H9 (cell line): ENCODE measurements around the gene MAPKAP1. TPM values are rescaled to one million over a fixed set of nuclear protein-coding genes. Genes with fewer than 3 reads are reported as not detected.

Experiments used
- DNase-seq: peaks from one replicate; pipeline ENCODE4 v3.0.0-alpha.2; 2017
- H2AFZ ChIP-seq: one replicate; pipeline ENCODE4 v1.6.1; 2013; ENCODE audit warnings: mild to moderate bottlenecking, low read length, control low read depth, moderate library complexity
- H2AK5ac ChIP-seq: 2 replicates; pipeline ENCODE4 v1.6.1; 2013; ENCODE audit warnings: low read length, control low read depth, mixed read lengths; ENCODE audit not compliant: insufficient read length
- H2BK120ac ChIP-seq: one replicate; pipeline ENCODE4 v1.6.1; 2013; ENCODE audit warnings: low read depth, mild to moderate bottlenecking, low read length, control low read depth, inconsistent platforms; ENCODE audit not compliant: poor library complexity, severe bottlenecking
- H2BK12ac ChIP-seq: 2 replicates; pipeline ENCODE4 v1.6.1; 2013; ENCODE audit warnings: low read length, control low read depth, mixed read lengths, low read depth; ENCODE audit not compliant: insufficient read length
- H2BK15ac ChIP-seq: 2 replicates; pipeline ENCODE4 v1.6.1; 2013; ENCODE audit warnings: low read depth, low read length, control low read depth
- H2BK20ac ChIP-seq: one replicate; pipeline ENCODE4 v1.6.1; 2013; ENCODE audit warnings: low read depth, mild to moderate bottlenecking, low read length, control low read depth, inconsistent platforms; ENCODE audit not compliant: poor library complexity, severe bottlenecking
- H2BK5ac ChIP-seq: 2 replicates; pipeline ENCODE4 v1.6.1; 2013; ENCODE audit warnings: low read length, control low read depth, mixed read lengths; ENCODE audit not compliant: insufficient read length
- H3K14ac ChIP-seq: 2 replicates; pipeline ENCODE4 v1.6.1; 2013; ENCODE audit warnings: low read length, control low read depth; ENCODE audit not compliant: insufficient read depth
- H3K18ac ChIP-seq: 2 replicates; pipeline ENCODE4 v1.6.1; 2013; ENCODE audit warnings: low read depth, mild to moderate bottlenecking, mixed read lengths, low read length, control low read depth; ENCODE audit not compliant: insufficient read length
- H3K23ac ChIP-seq: 2 replicates; pipeline ENCODE4 v1.6.1; 2013; ENCODE audit warnings: low read length, control low read depth, mixed read lengths, low read depth; ENCODE audit not compliant: insufficient read length
- H3K23me2 ChIP-seq: 2 replicates; pipeline ENCODE4 v1.6.1; 2013; ENCODE audit warnings: low read depth, mild to moderate bottlenecking, mixed read lengths, low read length, control low read depth; ENCODE audit not compliant: insufficient read length, poor library complexity, severe bottlenecking
- H3K27ac ChIP-seq: 2 replicates; pipeline ENCODE4 v1.5.1; 2013; ENCODE audit warnings: low read length, control low read depth, mixed read lengths, low read depth; ENCODE audit not compliant: insufficient read length
- H3K27me3 ChIP-seq: 2 replicates; pipeline ENCODE4 v1.6.1; 2013; ENCODE audit warnings: low read length, control low read depth, inconsistent platforms; ENCODE audit not compliant: insufficient read depth
- H3K4ac ChIP-seq: 2 replicates; pipeline ENCODE4 v1.6.1; 2013; ENCODE audit warnings: low read depth, mild to moderate bottlenecking, control low read depth, inconsistent platforms, low read length, moderate library complexity
- H3K4me1 ChIP-seq: 2 replicates; pipeline ENCODE4 v1.6.1; 2013; ENCODE audit warnings: low read length, control low read depth, inconsistent platforms; ENCODE audit not compliant: insufficient read depth
- H3K4me2 ChIP-seq: 2 replicates; pipeline ENCODE4 v1.6.1; 2013; ENCODE audit warnings: low read length, control low read depth, mixed read lengths; ENCODE audit not compliant: insufficient read length, insufficient read depth
- H3K56ac ChIP-seq: 2 replicates; pipeline ENCODE4 v1.6.1; 2013; ENCODE audit warnings: low read depth, mild to moderate bottlenecking, mixed read lengths, low read length, control low read depth; ENCODE audit not compliant: insufficient read length
- H3K79me1 ChIP-seq: 2 replicates; pipeline ENCODE4 v1.6.1; 2013; ENCODE audit warnings: low read depth, mild to moderate bottlenecking, moderate library complexity, low read length, control low read depth, inconsistent platforms; ENCODE audit not compliant: insufficient read depth, poor library complexity, severe bottlenecking
- H3K79me2 ChIP-seq: 2 replicates; pipeline ENCODE4 v1.6.1; 2013; ENCODE audit warnings: low read length, control low read depth, inconsistent platforms; ENCODE audit not compliant: insufficient read depth
- H3K9ac ChIP-seq: 2 replicates; pipeline ENCODE4 v1.6.1; 2013; ENCODE audit warnings: low read length, control low read depth, mixed read lengths; ENCODE audit not compliant: insufficient read length; ENCODE audit errors: extremely low read depth
- H3K9me3 ChIP-seq: one replicate; pipeline ENCODE4 v1.6.1; 2013; ENCODE audit warnings: low read depth, low read length, inconsistent platforms; ENCODE audit not compliant: control insufficient read depth
- H3T11ph ChIP-seq: one replicate; pipeline ENCODE4 v1.6.1; 2013; ENCODE audit warnings: mild to moderate bottlenecking, low read length, control low read depth, inconsistent platforms
- H4K20me1 ChIP-seq: one replicate; pipeline ENCODE4 v1.6.1; 2013; ENCODE audit not compliant: control insufficient read depth, insufficient read length, insufficient read depth
- H4K5ac ChIP-seq: 2 replicates; pipeline ENCODE4 v1.6.1; 2013; ENCODE audit warnings: low read depth, mild to moderate bottlenecking, mixed read lengths, low read length, control low read depth; ENCODE audit not compliant: insufficient read length
- H4K8ac ChIP-seq: replicated peaks from 2 replicates; pipeline ENCODE4 v1.6.1; 2013; ENCODE audit warnings: low read length, control low read depth, mixed read lengths, low read depth; ENCODE audit not compliant: insufficient read length
- H4K91ac ChIP-seq: 2 replicates; pipeline ENCODE4 v1.6.1; 2013; ENCODE audit warnings: low read depth, mild to moderate bottlenecking, moderate library complexity, mixed read lengths, low read length, control low read depth; ENCODE audit not compliant: insufficient read length
- H3K27ac Mint-ChIP-seq, 3 experiments: 2 replicates in 2 of 3; 3 replicates in 1 of 3; pipeline ENCODE4 v1.8.0; 2020 to 2021; ENCODE audit warnings: mixed read lengths in 3 of 3, mild to moderate bottlenecking in 1 of 3, moderate library complexity in 1 of 3
- H3K27me3 Mint-ChIP-seq: 2 replicates; pipeline ENCODE4 v1.8.0; 2021; ENCODE audit warnings: low read depth, mild to moderate bottlenecking, moderate library complexity, mixed read lengths
- H3K36me3 Mint-ChIP-seq, 3 experiments: 2 replicates in 2 of 3; 3 replicates in 1 of 3; pipeline ENCODE4 v1.8.0; 2020 to 2021; ENCODE audit warnings: low read depth in 3 of 3, mixed read lengths in 3 of 3; ENCODE audit not compliant: insufficient read depth in 1 of 3
- H3K4me1 Mint-ChIP-seq, 2 experiments: 2 replicates each; pipeline ENCODE4 v1.8.0; 2020; ENCODE audit warnings: mixed read lengths in 2 of 2
- H3K4me3 Mint-ChIP-seq, 2 experiments: 2 replicates in 1 of 2; 3 replicates in 1 of 2; pipeline ENCODE4 v1.8.0; 2020 to 2021; ENCODE audit warnings: mild to moderate bottlenecking in 2 of 2, mixed read lengths in 2 of 2, moderate library complexity in 1 of 2
- H3K9me3 Mint-ChIP-seq, 2 experiments: 2 replicates in 1 of 2; 3 replicates in 1 of 2; pipeline ENCODE4 v1.8.0; 2020; ENCODE audit warnings: mild to moderate bottlenecking in 2 of 2, mixed read lengths in 2 of 2, moderate library complexity in 1 of 2
- CTCF ChIP-seq: fragments of 200-600 bp; sonication (generic); conservative IDR thresholded peaks from 3 replicates; pipeline ENCODE4 v1.8.0; 2021; ENCODE audit warnings: antibody characterized with exemption, mild to moderate bottlenecking
- WGBS: extraction: QIAGEN DNeasy Blood & Tissue Kit; methylation state at CpG from one replicate; pipeline ENCODE4 v1.1.7; 2013; ENCODE audit warnings: missing lambda C conversion rate, low lambda C conversion rate, mixed read lengths; ENCODE audit not compliant: insufficient read length; ENCODE audit errors: extremely low coverage; 5-methylcytosine and 5-hydroxymethylcytosine counted together
- total RNA-seq: library from RNA; stranded (reverse); gene quantifications from 2 replicates; pipeline ENCODE4 v1.2.1, GENCODE V29; 2021

The MAPKAP1 gene
- total RNA-seq, 1 experiment from 2014 or later = 97.0 TPM

- Mint-ChIP-seq H3K9me3 (no peaks in the 10 kb centered on the region), H3K36me3 (peaks cover 3 to 11% (median 9%) of the 10 kb centered on the region in 3 experiments; a peak in 4 of 7 replicates), H3K27me3 (no peaks in the 10 kb centered on the region), H3K4me3 (no peak overlapping the region), H3K27ac (no peak overlapping the region), H3K4me1 (peaks cover 16 to 18% of the 10 kb centered on the region in 2 experiments)
- H3K56ac ChIP-seq = no peak overlapping the region
- H2BK12ac ChIP-seq = no peak overlapping the region
- no peak overlapping the region for H4K8ac ChIP-seq
- WGBS = no CpG with 5 or more reads among the region's 5 CpGs
- H3K4me2 ChIP-seq = no peak overlapping the region
- H3K9me3 ChIP-seq = no peaks in the 10 kb centered on the region
- no peak overlapping the region for H3T11ph ChIP-seq
- no peaks in the 10 kb centered on the region for H3K27me3 ChIP-seq
- no peaks in the 10 kb centered on the region for H3K4me1 ChIP-seq
- no peak overlapping the region for H3K9ac ChIP-seq
- no peak overlapping the region for H3K27ac ChIP-seq
- no peak overlapping the region for H3K23ac ChIP-seq
- H3K18ac ChIP-seq = no peak overlapping the region
- H3K79me2 ChIP-seq = no peaks in the 10 kb centered on the region
- DNase-seq = no peak
- H4K5ac ChIP-seq = no peak overlapping the region
- no peak overlapping the region for H2AK5ac ChIP-seq
- no peaks in the 10 kb centered on the region for H4K20me1 ChIP-seq
- no peak overlapping the region for H2BK5ac ChIP-seq
- no peak overlapping the region for H2AFZ ChIP-seq
- no peaks in the 10 kb centered on the region for H3K79me1 ChIP-seq
- H4K91ac ChIP-seq = no peak overlapping the region
- H3K14ac ChIP-seq = no peak overlapping the region
- no peaks in the 10 kb centered on the region for H3K23me2 ChIP-seq
- no peak overlapping the region for H3K4ac ChIP-seq
- H2BK20ac ChIP-seq = no peak overlapping the region
- no peak overlapping the region for H2BK120ac ChIP-seq
- H2BK15ac ChIP-seq = no peak overlapping the region
- TF ChIP-seq CTCF = no peak
Measured at GRCh38 chr9:125442452-125442851, 264.6 kb downstream of the MAPKAP1 start.
